GM21367 (cell line): ENCODE measurements around the gene CEP164.
A peak's percentile ranks its signal among the peaks of the same experiment; 100 is the strongest.

Experiments
- ATAC-seq: cut with Tn5 transposase; IDR thresholded peaks from one replicate; pipeline ENCODE4 v1.9.1; 2021; ENCODE audit not compliant: unreplicated experiment

CEP164 gene

DNA sequence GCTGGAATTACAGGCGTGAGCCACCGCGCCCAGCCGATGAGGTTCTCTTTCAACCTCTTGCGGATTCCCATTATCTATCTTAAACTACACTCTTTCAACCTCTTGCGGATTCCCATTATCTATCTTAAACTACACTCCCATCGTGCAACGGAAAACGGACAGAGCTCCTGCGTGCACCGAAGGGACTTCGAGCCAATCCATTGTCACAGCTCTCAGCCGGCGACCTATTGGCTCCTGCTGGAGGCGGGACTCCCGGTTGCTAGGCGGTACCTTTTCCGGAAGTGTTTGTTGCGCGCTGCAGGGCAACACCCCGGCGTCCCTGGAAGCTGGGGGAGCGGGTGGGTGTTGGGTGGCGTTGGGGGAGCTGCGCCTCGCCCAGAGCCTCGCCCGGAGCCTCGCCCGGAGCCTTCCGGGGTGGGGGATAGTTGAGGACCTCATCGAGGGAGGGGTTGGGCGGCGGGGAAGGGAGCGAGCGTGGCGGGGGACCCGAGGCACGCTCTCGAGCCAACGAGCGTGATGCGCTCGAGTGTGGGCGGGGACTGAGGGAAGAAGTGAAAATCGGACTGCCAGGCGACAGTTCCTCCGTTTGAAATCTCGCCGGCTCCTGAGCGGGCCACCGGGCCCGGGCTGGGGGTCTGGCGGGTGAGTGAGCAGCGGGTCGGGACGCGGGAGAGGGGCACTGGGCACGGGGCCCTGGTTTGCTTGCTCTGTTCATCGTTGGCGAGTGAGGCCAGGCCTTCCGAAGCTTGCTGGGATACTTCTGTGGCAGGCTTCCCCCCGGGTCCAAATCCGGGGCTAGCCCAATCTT, at the start of gene CEP164:
TSS of gene CEP164 (plus strand) at position 288 of the 808 bp plus-strand sequence. CDS start 10,733 bp downstream, outside the sequence.
- ATAC-seq = peak; percentile 94

DNA sequence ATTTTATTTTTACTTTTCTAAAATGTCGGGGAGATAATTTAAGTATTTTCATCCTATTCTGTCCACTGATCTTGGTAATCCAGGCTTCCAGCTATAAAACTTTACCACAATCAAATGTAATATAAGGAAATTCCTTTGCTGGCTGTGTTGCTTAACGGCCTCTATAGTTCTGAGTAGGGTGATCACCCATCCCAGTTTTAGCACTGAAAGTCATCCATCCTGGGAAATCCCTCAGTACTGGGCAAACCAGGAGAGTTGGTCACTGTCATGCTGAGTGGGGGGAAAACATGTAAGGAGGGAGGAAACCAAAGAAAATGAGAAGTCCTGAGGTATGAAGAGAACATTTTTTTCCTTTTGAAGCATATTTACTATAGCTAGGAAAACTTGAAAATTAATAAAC, 49.3 kb upstream of the CEP164 start:
- ATAC-seq = no peak

DNA sequence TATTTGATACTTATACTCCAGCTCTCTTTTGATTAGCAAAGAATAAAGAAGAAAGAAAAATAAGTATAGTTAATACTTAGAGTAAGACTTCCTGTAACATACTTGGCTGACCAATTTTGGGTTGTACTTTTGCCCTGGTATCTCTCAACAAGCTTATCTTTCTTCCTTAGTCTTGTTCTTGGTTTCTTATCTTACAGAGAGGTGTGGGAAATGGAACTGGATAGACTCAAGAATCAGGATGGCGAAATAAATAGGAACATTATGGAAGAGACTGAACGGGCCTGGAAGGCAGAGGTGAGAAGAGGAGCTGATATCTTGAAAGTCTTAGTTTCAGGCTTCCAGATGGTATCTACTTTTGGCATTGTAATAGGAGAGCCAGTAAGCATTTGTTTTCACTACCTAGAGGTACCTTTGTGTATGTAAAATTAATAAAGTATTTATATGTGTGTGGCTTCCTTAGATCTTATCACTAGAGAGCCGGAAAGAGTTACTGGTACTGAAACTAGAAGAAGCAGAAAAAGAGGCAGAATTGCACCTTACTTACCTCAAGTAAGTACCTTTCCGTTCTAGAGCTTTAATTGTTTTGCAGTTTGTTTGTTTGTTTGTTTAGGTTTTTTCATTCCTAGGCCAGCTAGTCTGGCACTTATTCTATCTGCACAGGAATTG, 47.8 kb upstream of the CEP164 start:
- ATAC-seq = no peak

DNA sequence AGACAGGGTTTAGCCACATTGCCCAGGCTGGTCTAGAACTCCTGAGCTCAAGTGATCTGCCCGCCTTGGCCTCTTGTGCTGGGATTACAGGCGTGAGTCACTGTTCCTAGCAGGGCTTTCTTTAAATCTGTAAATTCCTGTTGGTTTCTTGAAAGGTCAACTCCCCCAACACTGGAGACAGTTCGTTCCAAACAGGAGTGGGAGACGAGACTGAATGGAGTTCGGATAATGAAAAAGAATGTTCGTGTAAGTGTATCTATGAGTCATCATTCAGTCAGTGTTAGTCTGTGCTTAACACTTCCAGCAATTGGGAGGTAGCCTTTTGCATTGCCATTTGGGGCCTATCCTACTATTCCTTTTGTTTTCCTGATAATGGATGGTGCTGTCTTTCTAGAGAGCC, 46.5 kb upstream of the CEP164 start:
- no peak for ATAC-seq

DNA sequence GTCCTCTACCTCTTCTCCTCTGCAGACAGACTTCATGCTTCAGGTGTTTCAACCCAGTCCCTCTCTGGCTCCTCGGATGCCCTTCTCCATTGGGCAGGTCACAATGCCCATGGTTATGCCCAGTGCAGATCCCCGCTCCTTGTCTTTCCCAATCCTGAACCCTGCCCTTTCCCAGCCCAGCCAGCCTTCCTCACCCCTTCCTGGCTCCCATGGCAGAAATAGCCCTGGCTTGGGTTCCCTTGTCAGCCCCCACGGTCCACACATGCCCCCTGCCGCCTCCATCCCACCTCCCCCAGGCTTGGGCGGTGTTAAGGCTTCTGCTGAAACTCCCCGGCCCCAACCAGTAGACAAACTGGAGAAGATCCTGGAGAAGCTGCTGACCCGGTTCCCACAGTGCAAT, 45.8 kb upstream of the CEP164 start:
- no peak for ATAC-seq

DNA sequence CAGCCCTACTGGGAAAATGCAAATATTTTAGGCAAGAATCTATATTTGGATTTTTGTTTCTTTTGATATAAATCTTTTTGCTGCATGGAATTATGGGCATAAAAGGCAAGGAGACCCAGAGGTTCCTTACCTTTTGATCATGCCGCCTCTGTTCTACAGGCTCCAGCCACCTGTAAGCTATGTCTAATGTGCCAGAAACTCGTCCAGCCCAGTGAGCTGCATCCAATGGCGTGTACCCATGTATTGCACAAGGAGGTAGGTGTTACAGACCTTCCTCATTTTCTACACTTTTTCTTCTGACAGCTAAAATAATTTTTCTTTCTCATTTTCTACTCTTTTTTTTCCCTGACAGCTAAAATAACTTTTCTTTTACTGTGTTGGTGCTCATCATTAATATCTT, 44.7 kb upstream of the CEP164 start:
- no peak for ATAC-seq

DNA sequence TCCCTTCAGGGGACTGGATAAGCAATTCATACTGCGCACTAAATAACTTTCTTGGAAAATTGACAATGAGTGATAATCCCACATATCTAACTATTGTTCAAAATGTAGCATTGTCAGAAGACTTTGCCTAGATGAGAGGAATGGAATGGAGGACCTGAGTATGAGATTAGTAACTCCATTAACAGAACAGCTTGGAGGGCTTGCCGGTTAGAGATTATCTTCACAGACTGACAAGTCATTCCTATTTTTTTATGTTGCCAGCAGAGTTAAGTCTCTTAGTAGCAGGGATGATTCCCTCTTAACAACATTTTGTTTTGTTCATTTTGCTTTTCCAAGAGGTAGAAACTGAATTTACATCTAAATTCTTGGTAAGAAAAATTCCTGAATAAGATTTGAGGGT, 43.6 kb upstream of the CEP164 start:
- ATAC-seq = no peak

DNA sequence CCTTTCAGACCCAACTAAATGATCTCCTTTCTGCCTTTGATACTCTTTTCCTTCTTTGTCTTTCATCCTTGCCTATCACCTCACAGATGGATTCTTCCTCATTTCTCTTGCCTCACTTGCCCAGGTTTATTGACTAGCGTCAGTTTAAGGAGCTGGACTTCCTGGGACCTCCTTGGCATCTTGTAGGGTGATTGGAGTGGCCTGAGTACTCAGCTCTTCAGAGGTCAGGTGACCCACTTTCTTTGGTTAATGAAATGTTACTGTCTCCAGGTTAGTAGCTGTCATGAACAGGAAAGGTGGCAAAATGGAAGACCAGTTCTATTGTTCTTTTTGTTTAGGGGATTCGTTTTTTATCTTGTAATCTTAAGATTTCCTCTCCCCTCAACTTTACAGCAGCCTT, 41.1 kb upstream of the CEP164 start:
- ATAC-seq = no peak

DNA sequence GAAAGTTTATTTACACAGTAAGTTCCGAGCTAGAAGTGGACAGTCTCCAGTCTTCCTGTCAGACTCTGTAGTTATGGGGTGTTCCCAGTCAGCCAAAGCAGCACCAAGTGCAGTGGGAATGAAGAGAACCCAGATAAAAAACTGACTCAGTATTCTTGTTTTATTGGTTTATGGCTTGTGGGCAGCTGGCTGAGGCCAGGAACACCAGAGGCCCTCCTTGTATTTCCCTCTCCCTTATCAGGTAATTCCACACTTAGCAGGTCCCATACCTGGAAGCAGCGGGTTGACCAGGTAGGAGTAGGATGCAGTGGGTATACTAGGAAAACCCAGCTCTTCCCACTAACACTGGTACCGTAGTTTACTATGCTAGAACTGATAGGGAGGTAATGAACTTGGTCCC, 40.0 kb upstream of the CEP164 start:
- ATAC-seq = no peak

DNA sequence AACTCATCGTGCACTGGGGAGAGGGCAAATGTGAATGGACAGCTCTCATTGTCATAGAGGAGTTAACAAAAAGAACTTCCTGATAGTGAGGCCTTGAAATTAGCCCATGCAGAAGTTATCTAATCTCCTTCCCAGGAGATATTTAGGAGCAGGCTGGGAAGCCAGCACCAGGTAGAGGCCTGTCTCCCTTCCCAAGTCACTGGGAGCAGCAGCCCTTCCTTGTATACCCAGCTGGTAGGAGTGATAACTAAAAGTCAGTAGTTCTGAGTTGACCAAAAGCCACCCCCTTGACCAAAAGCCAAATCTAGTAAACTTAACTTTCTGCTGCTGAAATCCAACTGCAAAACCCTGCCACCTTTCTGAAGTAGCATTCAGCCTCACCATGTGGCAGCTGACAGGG, 37.9 kb upstream of the CEP164 start:
- no peak for ATAC-seq

DNA sequence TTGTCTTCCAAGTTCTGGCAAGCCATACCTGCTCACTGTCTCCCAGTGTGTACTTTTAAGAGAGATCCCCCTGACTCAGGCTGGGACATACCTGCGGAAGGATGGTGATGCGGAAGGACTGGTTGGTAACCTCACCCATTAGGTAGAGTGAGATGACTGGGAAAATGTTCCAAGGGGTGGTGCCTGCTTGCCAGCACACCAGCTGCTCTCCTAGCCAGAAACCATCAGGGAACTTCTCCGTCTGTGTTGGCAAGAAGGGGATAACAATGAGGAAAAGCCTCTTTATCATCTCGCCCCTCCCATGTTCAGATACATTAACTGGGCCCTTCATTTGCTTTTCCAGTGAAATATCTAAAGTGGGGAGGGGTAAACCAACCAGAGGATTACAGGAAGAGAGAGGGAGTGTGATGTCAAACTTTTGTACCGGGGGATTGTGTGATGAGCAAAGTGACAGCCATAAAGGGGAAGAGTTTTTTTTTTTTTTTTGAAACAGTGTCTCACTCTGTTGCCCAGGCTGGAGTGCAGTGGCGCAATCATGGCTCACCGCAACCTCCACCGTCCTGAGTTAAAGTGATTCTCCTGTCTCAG, 36.8 kb upstream of the CEP164 start, which contains the start of gene BACE1-AS:
TSS of gene BACE1-AS (plus strand) at position 538 of the 588 bp plus-strand sequence.
- ATAC-seq = no peak

DNA sequence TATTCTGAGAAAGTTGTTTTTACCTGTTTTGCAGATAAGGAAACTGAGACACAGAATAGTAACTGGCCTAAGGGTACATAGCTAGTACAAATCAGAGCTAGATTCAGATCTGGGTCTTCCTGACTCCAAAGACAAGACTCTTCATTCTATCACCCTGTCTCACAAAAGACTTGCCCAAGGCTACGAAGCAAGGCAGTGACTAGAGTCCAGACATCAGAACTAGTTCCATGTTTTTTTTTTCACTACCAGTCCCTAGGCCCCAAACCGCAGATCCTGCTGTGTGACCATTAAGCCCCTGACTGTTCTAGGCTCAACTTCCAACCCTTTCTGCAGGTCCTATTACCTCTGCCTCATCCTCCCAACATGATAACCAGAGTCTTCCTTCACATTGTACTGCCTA, 35.0 kb upstream of the CEP164 start:
- ATAC-seq = no peak

DNA sequence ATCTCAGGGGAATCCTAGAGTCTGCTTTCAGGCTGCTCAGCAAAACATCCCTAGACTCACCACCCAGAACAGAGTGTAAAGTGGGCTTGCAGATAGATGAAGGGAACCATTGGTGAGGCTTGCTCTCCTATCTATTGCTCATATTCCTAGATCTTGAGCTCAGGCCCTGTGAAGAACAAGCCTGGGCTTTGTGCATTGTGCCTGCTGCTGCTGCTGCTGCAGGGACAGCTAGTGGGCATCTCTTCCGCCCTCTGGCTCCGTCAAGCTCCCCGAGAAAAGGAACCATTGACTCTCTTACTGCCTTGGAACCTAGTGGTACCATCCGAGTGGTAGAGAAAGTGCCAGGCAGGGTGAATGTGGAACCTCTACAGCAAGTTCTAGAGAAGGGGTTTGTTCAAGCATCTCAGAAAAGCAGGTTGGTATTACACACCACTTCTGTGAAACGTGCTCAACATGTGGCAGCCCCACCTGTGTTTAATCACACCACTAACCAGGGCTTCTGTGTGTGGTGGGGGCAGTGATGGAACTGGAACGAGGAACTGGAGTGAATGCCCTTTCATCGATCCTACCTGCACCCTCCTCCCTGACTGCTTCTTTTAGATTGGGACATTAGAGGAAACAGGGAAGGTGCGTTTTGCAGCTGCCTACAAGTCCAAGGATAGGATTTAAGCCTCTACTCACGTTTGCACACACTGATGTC, 32.1 kb upstream of the CEP164 start:
- no peak for ATAC-seq

DNA sequence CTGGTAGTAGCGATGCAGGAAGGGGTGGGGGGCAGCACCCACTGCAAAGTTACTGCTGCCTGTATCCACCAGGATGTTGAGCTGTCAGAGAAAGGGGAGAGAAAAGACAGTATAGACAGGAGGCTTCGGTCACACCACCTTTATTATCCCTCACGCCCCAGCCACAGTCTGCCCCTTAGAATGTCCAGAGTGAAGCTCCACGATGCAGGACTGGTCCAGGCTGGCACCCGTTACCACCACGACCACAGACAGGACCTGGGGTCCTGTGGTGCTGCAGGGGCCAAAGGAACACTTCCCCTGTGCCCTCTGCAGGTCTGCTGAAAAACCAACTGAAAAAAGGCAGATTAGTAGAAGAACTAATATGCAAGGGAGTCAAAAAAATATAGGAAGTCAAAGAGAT, 30.8 kb upstream of the CEP164 start:
- ATAC-seq = no peak

DNA sequence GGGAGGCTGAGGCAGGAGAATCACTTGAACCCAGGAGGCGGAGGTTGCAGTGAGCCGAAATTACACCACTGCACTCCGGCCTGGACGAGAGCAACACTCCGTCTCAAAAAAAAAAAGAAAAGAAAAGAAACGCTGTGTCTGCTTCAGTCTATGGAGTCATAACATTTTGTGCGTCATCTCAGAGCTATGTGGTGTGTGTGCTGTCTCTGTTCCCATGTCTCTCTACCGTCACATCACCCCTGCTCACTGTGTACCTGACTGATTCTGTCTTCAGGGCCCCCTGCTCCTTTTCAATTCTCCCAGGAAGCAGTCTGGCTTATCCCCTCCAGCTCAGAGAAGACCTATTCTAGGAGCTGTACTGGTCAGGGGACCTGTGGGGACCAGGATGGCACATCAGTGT, 29.5 kb upstream of the CEP164 start:
- no peak for ATAC-seq

DNA sequence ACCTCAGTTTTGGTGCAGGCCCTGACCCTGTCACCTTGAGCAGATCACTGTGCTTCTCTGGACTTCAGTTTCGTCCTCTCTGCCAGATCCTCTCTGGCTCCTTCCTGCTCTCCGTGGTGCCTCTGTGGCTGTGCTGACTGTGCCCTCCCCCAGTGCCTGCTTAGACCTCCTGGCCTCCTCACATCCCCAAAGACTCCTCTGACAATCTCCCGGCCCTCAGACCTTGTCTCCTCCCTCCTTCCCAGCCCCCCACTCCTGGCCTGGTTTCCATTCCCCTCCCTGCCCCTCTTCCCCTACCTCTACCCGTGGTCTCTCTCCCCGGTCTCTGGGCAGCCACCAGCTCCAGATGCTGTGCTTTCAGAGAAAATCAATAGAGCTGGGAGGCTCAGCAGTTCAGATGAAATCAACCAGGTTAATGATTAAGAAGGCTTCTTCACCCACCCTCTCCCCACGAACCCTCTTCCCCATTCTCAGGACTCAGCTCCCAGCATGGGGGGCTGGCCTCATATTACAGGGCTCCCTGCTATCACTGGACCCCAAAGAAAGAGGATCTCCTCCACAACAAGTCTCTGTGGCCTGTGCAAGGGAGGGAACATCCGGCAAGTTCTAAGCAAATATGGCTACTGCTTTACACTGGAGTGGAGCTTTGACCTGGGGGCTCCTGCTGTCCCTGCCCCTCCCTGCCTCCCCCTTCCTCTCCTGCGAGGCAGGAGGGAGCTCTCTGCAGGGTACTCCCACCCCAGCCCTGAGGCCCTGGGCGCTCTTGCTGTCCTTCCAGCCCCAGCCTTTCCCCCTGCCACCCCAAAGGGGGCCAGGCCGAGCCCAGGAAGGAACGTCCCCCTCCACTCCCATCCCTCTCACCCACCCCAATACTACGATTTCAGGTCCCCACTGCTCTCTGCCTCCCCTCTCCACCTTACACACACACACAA, 28.0 kb upstream of the CEP164 start:
- ATAC-seq = no peak

DNA sequence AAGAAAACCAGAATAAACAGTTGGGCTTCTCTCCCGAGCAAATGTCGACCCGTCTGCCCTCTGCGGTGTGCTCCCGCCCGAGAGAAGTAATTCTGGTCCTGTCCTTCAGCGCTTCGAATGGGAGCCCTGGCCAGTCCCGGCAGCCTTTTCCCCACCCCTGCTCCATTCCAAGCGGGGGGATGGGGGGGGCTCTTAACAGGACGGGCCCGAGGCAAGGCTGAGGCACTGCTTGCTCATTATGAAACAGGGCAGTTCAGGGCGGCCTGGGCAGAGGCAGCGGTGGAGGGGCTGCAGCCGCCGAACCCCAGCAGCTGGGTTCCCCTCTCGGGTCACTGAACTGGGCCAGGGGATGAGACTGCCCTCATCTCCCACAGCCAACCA, 27.4 kb upstream of the CEP164 start:
- no peak for ATAC-seq

DNA sequence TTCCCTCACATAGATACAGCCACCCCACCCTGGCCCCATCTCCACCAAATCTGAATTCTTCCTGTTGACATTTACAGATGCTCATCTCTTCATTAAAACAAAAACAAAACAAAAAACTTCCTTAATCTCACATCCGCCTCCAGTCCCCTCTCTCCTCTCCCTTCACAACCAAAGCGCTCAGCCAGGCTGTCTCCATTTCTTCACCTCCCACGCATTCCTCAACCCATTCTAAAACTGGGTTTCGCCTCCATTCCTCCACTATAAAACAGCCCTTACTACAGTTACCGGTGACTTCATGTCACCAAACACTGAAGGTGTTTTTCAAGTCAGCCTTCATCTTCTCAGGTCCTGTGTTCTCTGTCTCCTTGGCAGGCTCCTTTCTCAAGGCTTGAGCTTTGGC, 26.9 kb upstream of the CEP164 start:
- ATAC-seq = no peak

DNA sequence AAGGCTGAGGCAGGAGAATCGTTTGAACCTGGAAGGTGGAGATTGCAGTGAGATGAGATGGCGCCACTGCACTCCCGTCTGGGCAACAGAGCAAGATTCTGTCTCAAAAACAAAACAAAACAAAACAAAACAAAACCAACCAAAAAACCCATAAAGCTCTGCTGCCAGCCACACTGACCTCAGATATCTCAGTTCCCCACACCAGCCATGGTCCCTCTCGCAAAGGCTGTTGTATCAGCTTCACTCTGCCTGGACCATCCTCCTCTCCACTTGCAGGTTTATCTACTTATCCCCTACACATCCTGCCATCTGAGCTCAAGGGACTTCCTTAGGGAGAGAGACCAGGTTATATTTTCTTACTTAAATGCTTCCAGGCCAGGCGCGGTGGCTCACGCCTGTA, 25.4 kb upstream of the CEP164 start:
- ATAC-seq = no peak

DNA sequence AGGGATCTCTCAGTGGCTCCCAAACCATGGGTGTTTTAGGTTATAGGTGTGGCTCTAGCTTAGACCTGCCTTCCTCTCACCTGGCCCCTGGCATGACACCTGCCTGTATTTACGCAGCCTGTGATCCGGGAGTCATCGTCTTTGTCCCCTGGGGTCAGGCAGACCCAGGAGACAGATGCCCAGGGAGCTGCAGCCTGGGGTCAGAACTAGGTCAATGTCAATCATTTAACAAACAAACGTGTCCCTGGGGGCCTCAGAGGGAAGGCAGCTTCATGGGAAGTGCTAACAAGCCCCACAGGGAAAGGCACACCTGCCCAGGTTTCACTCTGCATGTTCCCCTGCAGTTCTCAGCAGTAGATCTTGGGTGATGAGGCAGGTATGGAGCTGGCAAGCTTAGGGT, 24.6 kb upstream of the CEP164 start:
- ATAC-seq = no peak
